Lung (tissue), 12 donors: Measurements from ENCODE around the gene TMCC2. TPM values are rescaled to one million over a fixed set of nuclear protein-coding genes. Genes with fewer than 3 reads are reported as not detected.

Source experiments
- ATAC-seq: fragments of 200-7000 bp; cut with Tn5 transposase; one replicate; pipeline ENCODE4 v1.9.1; 2020; ENCODE audit warnings: moderate number of reproducible peaks; ENCODE audit not compliant: insufficient read depth, low FRiP score
- DNase-seq, 3 donors: peaks; one replicate each; pipeline ENCODE4 v3.0.0-alpha.2; 2013 to 2017
- H3K27ac ChIP-seq, 2 donors: one replicate each; pipeline ENCODE4 v1.5.1; 2013; ENCODE audit warnings: mild to moderate bottlenecking in 2 of 2, moderate library complexity in 2 of 2, control low read depth in 1 of 2, inconsistent platforms in 1 of 2, low read depth in 1 of 2, low read length in 1 of 2
- H3K27me3 ChIP-seq, 3 donors: one replicate each; pipeline ENCODE4 v1.5.1; 2013; ENCODE audit warnings: low read length in 2 of 3; ENCODE audit not compliant: control insufficient read depth in 3 of 3, insufficient read depth in 3 of 3
- H3K36me3 ChIP-seq, 4 donors: one replicate each; pipeline ENCODE4 v1.5.1; 2013; ENCODE audit warnings: low read length in 4 of 4, mild to moderate bottlenecking in 1 of 4, moderate library complexity in 1 of 4; ENCODE audit not compliant: control insufficient read depth in 4 of 4, insufficient read depth in 4 of 4
- H3K4me1 ChIP-seq, 5 donors: one replicate each; pipeline ENCODE4 v1.5.1; 2013; ENCODE audit warnings: low read length in 5 of 5, mild to moderate bottlenecking in 2 of 5, moderate library complexity in 1 of 5; ENCODE audit not compliant: control insufficient read depth in 5 of 5, insufficient read depth in 5 of 5
- H3K4me3 ChIP-seq: one replicate; pipeline ENCODE4 v1.5.1; 2013; ENCODE audit warnings: mild to moderate bottlenecking, control low read depth, moderate library complexity
- H3K9ac ChIP-seq, 2 donors: one replicate each; pipeline ENCODE4 v1.5.1; 2013; ENCODE audit warnings: low read length in 2 of 2, control low read depth in 1 of 2; ENCODE audit not compliant: insufficient read depth in 1 of 2
- H3K9me3 ChIP-seq, 4 donors: one replicate each; pipeline ENCODE4 v1.5.1; 2013; ENCODE audit warnings: low read length in 3 of 4, mild to moderate bottlenecking in 1 of 4, moderate library complexity in 1 of 4; ENCODE audit not compliant: control insufficient read depth in 4 of 4, insufficient read depth in 3 of 4
- WGBS, 2 donors: extraction: QIAGEN DNeasy Blood & Tissue Kit; methylation state at CpG; one replicate each; pipeline ENCODE4 v1.1.7; 2013; 5-methylcytosine and 5-hydroxymethylcytosine counted together
- polyA plus RNA-seq, 2 donors: library from polyadenylated mRNA; stranded (reverse); fragments of 200-250 nt; gene quantifications; one replicate each; pipeline ENCODE4 v1.2.1, GENCODE V29; 2013
- total RNA-seq, 2 donors: library from RNA; depleted of rRNA in 1 of 2; stranded (reverse); fragments of >200 nt in 1 of 2; gene quantifications; one replicate each; pipeline ENCODE4 v1.2.1, GENCODE V29; 2014 to 2021
- TF ChIP-seq, protein P1 (sequence below): IDR thresholded peaks from 2 replicates; pipeline ENCODE4 v1.5.1; 2012; ENCODE audit warnings: mild to moderate bottlenecking; ENCODE audit errors: control extremely low read depth, extremely low read depth
- donor health status: control.
- donor health status: control.
- donor health status: Bipolar disorder and iron deficiency.
- donor health status: healthy.
- donor health status: DM: yes; HTN: yes; CAD: no.

The TMCC2 gene
- total and polyA plus RNA-seq, 4 donors = 1.9 to 27.0 (median 2.4) TPM

DNA sequence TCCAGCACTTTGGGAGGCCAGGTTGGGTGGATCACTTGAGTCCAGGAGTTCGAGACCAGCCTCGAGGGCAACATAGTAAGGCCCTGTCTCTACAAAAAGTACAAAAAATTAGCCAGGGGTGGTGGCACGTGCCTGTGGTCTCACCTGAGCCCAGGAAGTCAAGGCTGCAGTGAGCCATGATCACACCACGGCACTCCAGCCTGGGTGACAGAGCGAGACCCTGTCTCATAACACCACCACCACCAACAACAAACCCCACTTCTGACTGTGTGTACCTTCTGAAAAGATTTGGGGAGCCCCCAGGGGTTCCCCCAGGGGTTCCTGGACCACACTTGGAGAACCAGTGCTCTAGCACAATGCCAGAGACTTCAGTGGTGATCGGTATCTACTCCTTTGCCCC lies 63.9 kb downstream of the TMCC2 start:
- H3K27me3 ChIP-seq = no peaks in the 10 kb centered on the region
- H3K36me3 ChIP-seq = no peaks in the 10 kb centered on the region
- peaks cover 0 to 13% (median 4%) of the 10 kb centered on the region in 5 donors for H3K4me1 ChIP-seq
- no peak overlapping the region for H3K9ac ChIP-seq
- H3K4me3 ChIP-seq = no peak overlapping the region
- DNase-seq = no peak
- WGBS, 2 donors = 87 to 93% methylated on average over 6 of the region's 6 CpGs
- no peaks in the 10 kb centered on the region for H3K9me3 ChIP-seq
- TF ChIP-seq, protein P1, sequence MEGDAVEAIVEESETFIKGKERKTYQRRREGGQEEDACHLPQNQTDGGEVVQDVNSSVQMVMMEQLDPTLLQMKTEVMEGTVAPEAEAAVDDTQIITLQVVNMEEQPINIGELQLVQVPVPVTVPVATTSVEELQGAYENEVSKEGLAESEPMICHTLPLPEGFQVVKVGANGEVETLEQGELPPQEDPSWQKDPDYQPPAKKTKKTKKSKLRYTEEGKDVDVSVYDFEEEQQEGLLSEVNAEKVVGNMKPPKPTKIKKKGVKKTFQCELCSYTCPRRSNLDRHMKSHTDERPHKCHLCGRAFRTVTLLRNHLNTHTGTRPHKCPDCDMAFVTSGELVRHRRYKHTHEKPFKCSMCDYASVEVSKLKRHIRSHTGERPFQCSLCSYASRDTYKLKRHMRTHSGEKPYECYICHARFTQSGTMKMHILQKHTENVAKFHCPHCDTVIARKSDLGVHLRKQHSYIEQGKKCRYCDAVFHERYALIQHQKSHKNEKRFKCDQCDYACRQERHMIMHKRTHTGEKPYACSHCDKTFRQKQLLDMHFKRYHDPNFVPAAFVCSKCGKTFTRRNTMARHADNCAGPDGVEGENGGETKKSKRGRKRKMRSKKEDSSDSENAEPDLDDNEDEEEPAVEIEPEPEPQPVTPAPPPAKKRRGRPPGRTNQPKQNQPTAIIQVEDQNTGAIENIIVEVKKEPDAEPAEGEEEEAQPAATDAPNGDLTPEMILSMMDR = no peak
- H3K27ac ChIP-seq = no peak overlapping the region
- no peak for ATAC-seq

DNA sequence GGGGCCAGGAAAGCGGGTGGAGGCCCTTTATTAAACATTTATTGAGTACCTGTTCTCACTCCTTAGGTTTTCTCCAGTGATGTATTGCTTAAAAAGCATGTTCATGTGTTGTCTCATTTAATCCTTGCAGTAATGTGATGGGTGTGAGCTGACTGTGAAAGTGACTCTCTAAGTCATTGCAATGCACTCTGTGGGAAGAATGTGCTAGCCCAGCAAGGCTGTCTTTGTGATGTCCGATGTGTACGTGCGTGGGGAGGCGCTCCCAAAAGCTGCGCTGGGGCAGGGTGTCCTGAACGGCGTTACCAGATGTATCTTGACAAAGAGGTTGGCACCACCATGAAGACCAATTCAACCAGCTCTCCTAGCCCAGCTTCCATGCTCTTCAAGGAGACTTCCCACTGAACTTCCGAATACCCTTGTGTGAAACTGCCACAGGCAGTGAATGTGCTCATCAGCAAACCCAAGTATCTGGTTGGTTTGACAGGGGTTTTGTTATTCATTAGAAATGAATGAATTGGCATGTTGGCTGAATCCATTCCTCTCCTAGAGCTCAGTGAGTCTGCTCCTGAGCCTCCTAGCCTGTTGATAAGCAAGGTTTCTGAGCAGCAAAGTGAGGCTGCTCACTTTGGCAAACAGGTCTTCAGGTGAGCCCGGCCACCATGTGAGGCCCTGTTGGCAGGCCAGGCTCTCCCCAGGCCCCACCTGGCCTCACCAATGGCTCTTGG lies 65.8 kb downstream of the TMCC2 start:
- TF ChIP-seq, protein P1 = no peak
- H3K27ac ChIP-seq = peak overlapping the region in 1 of 2 donors; percentile 48

DNA sequence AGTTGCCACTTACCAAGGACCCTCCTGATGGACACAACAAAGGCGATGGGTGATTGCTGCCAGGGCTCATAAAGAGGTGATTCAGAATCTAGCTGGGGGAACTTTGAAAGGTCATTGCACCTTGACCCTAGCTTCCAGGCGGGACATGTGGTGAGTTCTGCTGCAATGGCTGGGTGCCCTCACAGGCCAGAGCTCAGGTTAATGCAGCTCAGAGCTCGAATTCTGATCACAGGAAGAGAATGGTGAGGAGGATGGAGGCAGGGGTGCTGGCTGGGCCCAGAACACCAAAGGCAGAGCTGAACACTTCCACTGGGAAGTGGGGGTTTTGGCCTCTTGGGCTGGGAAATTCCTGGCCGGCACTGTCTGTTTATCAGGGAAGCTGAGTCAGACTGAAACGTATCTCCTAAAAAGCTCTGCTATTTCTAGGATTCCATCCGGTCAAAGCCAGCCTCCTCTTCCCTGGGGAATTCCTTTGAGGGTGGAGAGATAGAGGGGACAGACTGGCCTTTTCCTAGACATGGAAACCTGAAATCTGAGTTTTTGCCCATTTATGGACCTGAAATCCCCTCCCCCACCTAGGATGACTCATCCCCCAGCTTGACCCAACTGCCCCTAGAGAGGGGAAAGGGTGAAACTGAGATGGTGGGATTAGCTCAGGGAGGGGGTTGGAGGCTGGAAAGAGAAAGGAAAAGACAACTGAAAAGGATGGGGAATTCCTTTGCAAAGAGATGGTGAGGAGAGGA lies 66.6 kb downstream of the TMCC2 start:
- H3K4me1 ChIP-seq = peaks cover 0 to 10% (median 0%) of the 10 kb centered on the region in 5 donors
- peak in 2 of 3 donors; percentile 47 to 56 for DNase-seq

More for the DNA sequence above, 65.8 kb downstream of the TMCC2 start:
- Histone ChIP-seq H3K27me3 (no peaks in the 10 kb centered on the region), H3K4me1 (peaks cover 0 to 10% (median 0%) of the 10 kb centered on the region in 5 donors), H3K36me3 (no peaks in the 10 kb centered on the region), H3K4me3 (no peak overlapping the region), H3K9ac (no peak overlapping the region), H3K9me3 (no peaks in the 10 kb centered on the region)
- WGBS, 2 donors = 94 to 96% methylated on average over 10 of the region's 10 CpGs
- DNase-seq = no peak
- ATAC-seq = no peak

More for the DNA sequence above, 66.6 kb downstream of the TMCC2 start:
- peak; percentile 42 for ATAC-seq
- Histone ChIP-seq H3K9me3 (no peaks in the 10 kb centered on the region), H3K36me3 (no peaks in the 10 kb centered on the region), H3K27ac (peak overlapping the region; percentile 27 to 48), H3K27me3 (no peaks in the 10 kb centered on the region), H3K4me3 (no peak overlapping the region), H3K9ac (no peak overlapping the region)
- TF ChIP-seq, protein P1 = no peak
- WGBS, 2 donors = 49 to 78% methylated on average over 6 of the region's 6 CpGs
